Islet of Langerhans (tissue), 1 donor: ENCODE data around the gene FSHB.
"Not testable (repeated sequence)": the region's sequence is repeated elsewhere in the genome, so short reads cannot be mapped to it uniquely, and the experiment has no call there.

ENCODE experiments used
- FAIRE-seq: peaks from one replicate; lab custom pipeline; 2011; peaks lifted over from hg19 to GRCh38; lab: Jason Lieb, UNC

Gene FSHB

DNA sequence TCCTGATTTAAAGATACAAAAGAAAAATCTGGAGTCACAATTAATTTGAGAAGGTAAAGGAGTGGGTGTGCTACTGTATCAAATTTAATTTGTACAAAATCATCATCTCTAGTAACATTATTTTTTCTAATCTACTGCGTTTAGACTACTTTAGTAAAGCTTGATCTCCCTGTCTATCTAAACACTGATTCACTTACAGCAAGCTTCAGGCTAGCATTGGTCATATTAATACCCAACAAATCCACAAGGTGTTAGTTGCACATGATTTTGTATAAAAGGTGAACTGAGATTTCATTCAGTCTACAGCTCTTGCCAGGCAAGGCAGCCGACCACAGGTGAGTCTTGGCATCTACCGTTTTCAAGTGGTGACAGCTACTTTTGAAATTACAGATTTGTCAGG is at the start of gene FSHB:
TSS of gene FSHB (plus strand) at position 301 of the 400 bp plus-strand sequence. CDS start 889 bp downstream, outside the sequence.
- FAIRE-seq = no peak

DNA sequence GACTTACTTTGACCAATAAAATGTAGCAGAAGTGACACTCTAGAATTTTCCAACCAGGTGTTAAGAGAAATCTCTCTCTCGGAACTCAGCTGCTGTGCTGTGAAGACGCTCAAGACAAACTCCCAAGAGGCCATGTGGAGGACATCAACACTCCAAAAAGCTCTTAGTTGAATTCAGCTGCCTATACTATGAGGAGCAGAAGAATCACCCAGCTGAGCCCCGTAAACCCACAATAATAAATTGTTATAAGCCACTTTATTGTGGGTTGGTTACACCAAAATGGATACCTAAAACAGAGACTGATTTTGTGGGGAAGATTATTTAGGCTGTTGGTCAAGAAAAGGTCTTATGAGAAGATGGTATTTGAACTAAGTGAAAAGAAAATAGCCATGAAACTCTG is 44.1 kb upstream of the FSHB start:
- no peak for FAIRE-seq

DNA sequence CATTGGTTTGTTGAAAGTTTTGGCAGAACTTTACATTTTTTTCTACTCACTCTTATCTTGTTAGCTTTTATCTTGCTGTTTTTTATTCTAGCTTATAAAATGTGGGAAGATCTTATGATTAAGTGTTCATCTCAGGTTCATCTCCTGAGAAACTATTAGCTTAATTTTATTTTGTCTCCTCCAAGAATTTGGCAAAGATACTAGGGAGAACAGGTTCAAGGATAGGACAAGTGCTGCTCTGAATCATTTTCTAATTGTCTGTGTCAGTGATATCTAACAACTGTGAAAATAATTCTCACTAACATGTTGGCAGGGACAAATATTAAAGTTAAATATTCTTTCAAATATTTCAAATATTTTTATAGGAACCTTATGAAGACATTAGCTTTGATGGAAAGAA is 38.2 kb upstream of the FSHB start:
- FAIRE-seq = no peak

DNA sequence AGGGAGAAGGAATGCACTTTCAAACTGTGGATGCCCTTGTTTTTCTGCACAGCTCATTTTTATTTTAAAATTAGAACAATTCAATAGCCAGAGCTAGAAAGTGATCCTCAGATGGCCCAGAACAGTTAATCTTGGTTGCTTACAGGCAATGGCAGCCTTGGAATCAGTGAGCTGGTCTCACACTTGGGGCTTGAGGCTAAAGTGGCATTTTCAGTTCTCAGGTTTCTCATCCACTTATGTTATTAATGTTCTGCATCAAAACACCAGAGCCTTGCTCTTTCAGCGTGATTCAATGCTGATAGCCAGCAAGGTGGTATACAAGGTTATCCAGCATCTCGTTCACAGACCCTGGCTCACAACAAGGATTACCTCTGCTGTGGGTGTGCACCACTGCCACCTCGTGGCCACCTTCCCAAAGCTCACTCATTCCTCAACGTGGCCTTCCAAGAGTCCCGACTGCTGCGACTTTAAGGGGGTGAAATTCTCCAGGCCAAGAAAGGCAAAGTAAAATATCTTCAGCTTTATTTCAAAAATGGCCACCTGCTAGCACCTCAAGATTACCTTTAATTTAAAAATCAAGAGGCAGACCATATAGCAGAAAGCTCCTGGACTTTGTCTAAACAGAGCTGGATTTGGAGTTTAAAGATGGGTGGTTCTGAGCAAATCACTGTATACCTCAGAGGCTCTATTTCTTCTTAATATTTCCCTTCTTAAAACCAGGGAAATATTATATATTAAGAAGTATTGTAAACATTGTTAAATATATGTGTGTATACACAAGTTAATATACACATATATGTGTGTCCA is 34.2 kb upstream of the FSHB start:
- no peak for FAIRE-seq

DNA sequence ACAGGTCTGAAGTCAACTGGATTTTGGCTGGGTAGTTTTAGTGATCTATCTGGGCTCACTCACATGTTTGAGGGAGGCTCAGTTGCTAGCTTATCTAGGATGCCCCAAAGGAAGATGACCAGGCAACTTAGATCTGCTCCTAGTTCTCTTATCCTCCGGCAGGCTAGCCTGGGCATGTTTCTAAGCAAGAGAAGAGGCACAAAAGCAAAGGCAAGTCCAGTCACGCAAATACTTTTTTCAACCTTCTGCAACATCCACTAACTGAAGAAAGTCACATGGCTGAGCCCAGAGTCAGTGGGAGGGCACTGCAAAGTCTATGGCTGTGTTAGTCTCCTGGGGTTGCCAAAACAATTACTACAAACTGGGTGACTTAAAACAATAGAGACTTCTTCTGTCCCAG is 32.9 kb upstream of the FSHB start:
- no peak for FAIRE-seq

DNA sequence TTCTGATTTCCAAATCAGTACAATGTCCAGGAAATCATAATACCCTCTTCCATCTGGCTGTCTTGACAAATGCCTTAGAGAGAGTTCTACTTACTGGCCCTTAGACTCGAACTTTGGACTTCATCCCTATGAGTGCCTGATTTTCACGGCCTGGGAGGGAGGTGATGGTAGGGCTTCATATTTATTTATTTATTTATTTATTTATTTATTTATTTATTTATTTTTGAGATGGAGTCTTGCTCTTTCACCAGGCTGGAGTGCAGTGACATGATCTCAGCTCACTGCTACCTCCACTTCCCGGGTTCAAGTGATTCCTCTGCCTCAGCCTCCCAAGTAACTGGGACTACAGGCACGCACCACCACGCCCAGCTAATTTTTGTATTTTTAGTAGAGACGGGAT is 27.8 kb upstream of the FSHB start:
- FAIRE-seq = not testable (repeated sequence)

DNA sequence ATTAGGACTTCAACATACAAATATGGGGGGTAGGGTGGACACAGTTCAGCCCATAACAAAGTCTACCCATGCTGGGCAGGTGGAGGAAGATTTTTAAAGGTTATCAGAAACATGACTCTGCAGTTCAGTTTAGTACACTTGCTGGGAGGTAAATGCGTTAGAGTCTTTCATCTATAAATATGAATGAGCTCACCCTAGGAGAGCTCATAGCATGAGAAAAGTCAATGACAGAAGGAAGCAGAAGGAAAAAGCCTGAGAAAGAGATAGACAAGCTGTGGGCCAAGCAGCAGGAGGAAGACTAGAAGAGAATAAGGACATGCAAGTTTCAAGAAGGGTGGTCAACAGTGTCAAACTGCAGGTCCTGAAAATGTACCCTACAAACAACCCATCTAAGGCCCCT is 27.0 kb upstream of the FSHB start:
- no peak for FAIRE-seq

DNA sequence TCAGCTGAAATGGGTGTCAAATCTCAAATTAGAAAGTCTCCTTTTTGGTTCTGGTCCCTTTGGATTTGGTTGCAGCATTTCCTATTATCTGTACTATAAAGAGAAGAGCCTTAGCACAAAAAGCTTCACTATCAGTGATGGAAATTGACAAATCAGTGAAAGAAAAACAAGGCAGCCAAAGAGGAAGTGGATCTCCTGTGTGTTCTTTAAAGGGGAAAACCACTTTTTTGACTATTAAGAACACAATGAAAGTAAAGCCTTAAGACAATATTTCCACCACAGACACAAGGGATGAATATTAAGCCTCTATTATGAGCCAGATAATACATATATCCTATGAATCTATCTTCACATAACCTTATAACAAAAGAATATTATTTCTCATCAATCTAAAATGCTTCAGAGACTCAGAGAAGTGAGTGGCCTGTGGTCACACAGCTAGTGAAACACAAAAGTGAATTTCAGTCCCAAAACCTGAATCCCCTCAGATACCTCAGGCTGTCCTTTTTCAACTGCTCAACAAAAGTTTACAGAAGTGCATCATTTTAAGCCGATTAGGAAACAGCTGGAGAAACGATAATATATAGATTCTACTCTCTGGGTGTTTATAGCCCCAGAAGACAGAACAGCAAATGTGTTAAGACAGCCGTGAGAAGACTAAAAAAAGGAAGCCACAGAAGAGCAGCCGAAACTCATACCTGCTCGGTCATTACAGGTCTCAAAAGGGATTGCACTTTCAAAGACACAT is 24.4 kb upstream of the FSHB start:
- no peak for FAIRE-seq

DNA sequence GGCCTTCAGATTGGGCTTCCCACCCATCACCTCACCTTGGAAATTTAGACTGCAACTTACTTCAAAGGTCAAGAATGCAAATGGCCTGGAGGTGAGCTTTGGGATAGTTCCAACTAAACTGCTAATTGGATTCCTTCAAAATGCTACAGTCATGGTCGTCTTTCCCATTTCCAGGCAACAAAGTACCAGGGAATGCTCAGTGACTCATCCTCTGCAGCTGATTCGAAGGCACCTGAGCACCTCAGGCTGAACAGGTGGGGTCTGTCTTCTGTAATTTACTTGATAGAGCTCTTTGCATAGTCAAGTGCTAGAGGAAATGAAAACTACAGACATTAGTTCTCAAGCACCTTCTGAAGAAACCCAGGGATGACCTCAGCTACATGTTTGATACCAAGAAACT is 20.5 kb upstream of the FSHB start:
- FAIRE-seq = no peak

DNA sequence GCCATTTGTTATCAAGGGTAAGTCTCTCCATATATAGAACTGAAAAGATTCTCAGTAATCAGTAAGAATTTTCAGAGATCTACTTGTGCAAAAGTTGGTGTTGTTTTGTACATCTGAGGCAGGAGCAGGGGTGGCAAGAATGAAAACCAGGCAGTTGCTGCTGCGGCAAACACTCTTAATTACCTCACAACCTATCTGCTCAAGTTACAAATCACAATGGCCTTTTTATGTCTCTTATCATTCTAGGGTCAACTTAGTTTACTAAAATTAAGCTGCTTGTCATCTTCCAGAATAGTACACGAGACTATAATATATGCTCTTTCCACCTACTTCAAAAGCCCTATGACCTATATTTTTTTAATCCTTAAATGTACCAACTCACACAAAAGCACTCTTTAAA is 14.3 kb upstream of the FSHB start:
- no peak for FAIRE-seq

DNA sequence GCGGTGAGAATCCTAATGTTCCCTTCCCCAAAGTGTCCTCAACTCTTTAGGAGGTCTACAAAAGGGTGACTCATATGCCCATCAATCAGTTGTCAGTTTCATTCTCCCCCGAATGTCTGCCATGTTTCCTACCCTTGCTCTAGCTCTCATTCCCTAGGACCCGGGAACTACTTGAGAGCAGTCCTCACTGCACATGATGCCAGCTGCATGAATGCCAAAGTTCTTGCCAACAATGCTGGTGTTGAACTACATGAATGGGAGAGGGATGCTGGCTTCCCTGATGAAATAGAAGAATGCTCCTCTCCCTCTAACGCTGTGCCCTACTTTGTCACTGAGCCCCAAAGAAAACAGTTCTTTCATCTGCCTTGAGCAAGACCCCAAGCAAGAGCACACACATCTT is 12.5 kb upstream of the FSHB start:
- no peak for FAIRE-seq

DNA sequence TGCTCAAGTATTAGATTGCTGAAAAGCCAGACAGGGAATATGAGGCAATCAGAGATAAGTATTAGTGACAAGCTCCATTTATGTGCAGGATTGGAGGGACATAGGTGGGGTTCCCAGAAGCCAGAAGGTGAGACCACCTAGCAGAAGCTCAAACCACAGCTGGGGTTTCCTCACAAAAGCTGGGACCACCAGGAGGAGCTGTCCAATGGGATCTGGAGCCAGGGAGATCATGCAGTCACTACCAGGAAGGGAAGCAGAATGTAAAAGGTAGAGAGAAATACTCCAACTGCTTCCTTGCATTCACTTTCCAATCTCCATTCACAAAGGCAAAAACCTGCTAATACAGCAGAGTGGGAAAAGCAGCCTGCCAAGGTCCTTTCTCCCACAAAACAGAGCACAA is 5.2 kb upstream of the FSHB start:
- FAIRE-seq = no peak

DNA sequence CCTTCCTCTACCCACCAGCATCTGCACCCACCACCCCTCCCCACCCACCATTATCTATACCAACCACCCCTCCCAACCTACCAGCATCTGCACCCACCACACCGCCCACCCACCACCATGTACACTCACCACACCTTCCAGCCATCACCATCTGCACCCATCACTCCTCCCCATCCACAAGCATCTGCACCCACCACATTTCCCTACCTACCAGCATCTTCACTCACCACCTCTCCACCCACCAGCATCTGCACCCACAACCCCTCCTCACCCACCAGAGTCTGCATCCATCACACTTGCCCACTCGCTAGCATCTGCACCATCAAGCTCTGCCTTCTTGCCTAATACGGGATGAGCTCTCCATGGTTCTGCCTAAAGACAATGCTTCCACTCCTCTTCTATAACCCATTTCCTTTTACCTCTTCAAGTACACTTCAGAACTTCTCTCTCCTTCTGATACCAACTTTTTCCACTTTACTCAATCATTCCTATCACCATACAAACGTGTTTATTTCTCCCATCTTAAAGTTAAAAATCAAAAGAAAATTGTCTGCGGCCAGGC is 2.4 kb upstream of the FSHB start:
- FAIRE-seq = no peak

DNA sequence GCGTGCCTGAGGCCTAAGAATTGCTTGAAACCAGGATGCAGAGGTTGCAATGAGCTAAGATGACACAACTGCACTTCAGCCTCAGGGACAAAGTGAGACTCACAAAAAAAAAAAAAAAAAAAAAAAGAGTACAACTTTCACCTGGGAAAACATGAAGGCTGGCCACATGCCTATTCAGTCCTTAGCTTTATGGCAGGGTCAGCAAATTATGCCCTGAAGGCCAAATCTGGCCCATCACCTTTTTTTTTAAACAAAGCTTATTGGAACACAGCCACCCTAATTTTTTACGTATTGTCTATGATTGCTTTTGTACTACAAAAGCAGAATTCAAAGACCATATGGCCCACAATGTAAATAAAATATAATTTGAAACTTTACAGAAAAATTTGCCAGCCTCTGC is 8.2 kb downstream of the FSHB start:
- FAIRE-seq = no peak

DNA sequence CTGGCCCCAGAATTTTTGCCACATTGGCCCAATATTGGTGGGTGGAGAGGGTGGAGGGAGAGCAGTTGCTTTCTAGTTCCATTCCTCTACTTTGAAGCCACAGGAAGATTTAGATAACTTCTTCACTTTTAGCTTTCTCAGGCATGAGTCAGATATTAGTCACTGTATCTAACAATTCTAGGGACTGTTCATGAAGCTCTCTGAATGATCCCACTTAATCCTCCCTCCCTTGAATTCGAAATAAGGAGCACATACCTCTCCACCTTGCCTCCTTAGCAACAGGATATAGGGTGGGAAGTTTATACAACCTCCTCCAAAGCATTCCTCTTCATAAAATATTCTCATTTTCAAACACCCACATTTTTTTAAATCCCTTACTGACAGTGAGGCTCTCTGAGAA is 13.5 kb downstream of the FSHB start:
- FAIRE-seq = no peak

DNA sequence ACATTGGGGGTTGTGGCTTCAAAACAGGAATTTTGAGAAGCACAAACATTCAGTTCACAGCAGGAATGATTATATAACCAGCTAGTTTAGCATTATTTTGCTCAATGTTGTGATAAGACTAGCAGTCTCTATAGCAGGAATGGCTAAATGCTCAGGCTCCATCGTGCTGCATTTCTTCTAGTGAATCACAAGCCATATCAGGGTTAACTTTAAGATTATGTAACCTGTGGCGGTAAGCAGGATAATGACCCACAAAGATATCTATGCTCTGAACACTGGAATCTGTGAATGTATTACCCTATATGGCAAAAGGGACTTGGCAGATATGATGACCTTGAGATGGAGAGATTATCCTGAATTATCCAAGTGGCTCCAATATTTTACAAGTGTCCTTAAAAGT is 14.8 kb downstream of the FSHB start:
- FAIRE-seq = no peak

DNA sequence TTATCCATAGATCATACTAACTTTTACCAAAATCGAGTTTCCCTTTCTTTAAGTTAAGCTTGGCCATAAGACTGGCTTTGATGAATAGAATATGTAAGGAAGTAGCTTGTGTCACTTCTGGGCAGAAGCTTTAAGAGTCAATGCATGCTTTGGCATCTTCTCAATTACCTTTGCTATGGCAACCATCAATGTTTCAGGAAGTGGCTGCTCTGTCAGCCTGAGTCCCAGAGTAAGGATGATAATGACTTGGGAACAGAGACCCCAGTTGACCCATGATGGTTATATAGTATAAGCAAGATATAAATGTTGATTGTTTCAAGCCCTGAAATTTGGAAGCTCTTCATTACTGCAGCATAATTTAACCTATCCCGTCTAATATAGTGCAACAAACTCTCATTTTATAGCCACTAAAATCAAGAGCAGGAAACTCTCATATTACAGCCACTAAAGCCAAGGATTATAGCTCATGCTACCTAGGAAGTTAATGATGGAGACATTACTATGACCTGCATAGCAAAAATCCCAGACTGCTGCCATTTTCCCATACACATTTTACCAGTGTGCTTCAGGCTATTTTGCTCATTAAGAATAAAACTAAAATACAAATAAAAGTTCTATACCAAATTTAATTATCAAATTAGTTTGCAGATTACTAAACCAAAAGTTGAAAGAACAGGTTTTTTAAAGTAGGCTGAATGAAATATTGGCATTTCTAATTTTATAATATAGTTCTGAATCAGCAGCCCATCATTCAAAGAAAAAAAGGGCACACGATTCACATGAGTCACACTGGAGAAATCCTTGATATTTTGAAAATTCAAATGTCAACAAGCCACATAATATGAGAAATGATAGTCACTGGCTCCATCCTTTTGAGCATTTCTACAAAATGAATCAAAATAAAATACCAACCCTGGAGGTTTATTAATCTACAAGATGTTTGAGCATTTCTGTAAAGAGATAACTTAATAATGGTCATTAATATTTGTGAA is 23.8 kb downstream of the FSHB start:
- FAIRE-seq = no peak

DNA sequence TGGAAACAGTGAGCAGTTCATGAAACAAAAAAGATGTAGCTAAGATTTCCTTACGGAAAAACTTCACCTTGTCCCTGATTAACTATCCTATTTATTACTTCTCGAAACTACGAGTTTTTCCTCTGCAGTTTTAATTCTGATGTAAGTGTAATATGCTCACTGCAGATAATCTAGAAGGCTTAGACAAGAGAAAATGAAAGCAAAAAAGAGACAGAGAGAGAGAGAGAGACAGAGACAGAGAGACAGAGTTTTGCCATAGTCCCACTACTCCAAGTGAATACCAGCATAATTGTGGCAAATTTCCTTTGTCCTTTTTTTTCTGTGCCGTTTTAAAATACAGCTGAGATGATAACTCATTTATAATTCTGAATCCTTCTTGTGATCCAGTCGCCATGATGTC is 24.8 kb downstream of the FSHB start:
- FAIRE-seq = no peak

DNA sequence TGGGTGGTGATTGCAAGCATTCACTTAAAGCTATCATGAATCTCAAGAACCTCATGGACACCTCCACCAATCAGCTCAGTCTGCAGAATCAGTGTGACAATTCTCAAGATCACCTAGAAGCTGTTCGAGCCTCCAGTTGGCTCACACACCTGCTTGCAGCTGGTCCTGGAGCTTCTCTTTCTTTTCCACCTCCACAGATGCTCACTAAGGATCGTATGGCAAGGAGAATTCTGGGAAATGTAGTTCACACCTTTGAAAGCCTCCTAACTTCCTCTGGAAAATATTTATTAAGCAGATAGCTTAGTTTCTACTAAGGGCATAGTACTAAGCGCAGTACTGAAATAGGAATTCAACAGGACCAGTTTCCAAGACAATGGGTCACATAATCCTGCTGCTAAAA is 26.2 kb downstream of the FSHB start:
- FAIRE-seq = no peak

DNA sequence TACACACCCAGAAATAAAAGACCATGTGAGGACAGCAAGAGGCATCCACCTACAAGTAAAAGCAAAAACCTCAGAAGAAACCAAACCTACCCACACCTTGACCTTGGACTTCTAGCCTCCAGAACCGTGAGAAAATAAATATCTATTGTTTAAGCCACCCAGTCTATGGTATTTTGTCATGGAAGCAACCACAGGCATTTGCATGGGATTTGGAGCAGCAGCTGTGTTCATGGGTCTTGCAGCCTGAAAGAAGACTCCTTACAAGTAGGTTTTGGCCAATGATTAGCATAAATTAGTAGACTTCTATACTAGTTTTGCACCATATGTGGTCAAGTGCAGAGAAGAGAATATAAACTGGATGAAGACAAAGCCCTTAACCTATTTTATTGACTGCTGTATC is 27.9 kb downstream of the FSHB start:
- no peak for FAIRE-seq

DNA sequence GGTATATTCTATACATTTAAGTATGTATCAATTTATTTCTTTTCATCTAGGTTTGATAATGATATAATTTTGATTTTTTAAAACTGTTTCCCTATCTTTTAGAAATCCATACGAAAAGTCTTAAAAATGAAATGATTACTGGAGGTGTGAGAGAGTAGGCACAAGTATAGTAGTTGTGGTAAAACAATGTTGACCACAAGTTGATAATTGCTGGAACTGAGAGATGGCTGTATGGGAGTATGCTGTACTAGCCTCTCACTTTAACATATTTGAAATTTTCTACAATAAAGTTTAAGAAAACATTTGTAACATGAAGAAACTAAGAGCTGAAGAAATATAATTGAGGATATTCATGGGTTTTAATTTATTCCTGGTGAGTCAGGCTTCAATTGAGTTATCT is 30.0 kb downstream of the FSHB start:
- FAIRE-seq = no peak

DNA sequence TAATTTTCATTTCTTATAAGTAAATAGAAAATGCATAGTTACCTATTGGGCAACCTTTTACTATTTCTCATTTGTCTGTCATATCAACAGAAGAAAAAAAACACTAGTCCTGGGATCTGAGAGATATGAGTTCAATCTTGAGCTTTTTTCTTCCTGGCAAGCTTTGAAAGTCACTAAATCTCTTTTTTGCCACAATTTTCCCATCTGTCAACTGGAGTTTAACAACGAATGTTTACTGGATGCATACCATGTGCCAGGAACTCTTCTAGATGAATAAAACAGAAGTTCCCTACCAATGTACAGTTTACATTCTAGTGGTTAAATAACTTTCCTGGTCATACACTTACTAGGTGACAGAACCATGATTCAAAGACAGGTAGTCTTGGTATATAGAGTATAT is 31.0 kb downstream of the FSHB start:
- no peak for FAIRE-seq
